HEK293 (cell line): ENCODE data around the gene PON1.

Source experiments
- CTCF ChIA-PET: fragments of 350-600 bp; formaldehyde crosslinking; extraction: SDS; loops from one replicate; lab custom pipeline; 2021; ENCODE audit warnings: antibody characterized with exemption; lab: Yijun Ruan, JAX
- POLR2A ChIA-PET: fragments of 300-600 bp; formaldehyde crosslinking; extraction: SDS; loops from one replicate; lab custom pipeline; 2020; ENCODE audit warnings: antibody characterized with exemption, inconsistent platforms; lab: Yijun Ruan, JAX
- H3K27ac ChIP-seq: fragments of 200-500 bp; sonication (Bioruptor generic); 2 replicates; pipeline ENCODE4 v1.5.1; 2014; ENCODE audit warnings: low read depth, low read length, control low read depth, inconsistent platforms; ENCODE audit errors: extremely low read depth
- H3K36me3 ChIP-seq, 2 experiments: fragments of 200-500 bp in 1 of 2; sonication (Bioruptor generic) in 1 of 2; 1 replicate in 1 of 2; 2 replicates in 1 of 2; pipeline ENCODE4 v1.5.1; 2014 to 2017; ENCODE audit warnings: inconsistent platforms in 2 of 2, low read length in 2 of 2; ENCODE audit not compliant: control insufficient read depth in 2 of 2, insufficient read depth in 1 of 2
- H3K4me1 ChIP-seq: fragments of 200-500 bp; sonication (Bioruptor generic); 2 replicates; pipeline ENCODE4 v1.5.1; 2014; ENCODE audit warnings: mild to moderate bottlenecking, low read length, inconsistent platforms; ENCODE audit not compliant: control insufficient read depth, insufficient read depth
- H3K4me3 ChIP-seq: 2 replicates; pipeline ENCODE4 v1.5.1; 2011; ENCODE audit warnings: low read depth, mild to moderate bottlenecking, control low read depth, low read length, moderate library complexity
- H3K9me3 ChIP-seq: fragments of 200-500 bp; sonication (Bioruptor generic); 2 replicates; pipeline ENCODE4 v1.5.1; 2014; ENCODE audit warnings: low read depth, low read length, inconsistent platforms; ENCODE audit not compliant: control insufficient read depth, insufficient read depth
- ATF2 ChIP-seq: fragments of 450-650 bp; formaldehyde crosslinking; IDR thresholded peaks from 2 replicates; pipeline ENCODE4 v1.5.1; 2016; ENCODE audit warnings: missing biosample characterization, missing genetic modification characterization, low read depth
- KLF7 ChIP-seq: fragments of 450-650 bp; formaldehyde crosslinking; IDR thresholded peaks from 2 replicates; pipeline ENCODE4 v1.5.1; 2016; ENCODE audit warnings: missing biosample characterization, missing genetic modification characterization, borderline replicate concordance
- REPIN1 ChIP-seq: fragments of 450-650 bp; formaldehyde crosslinking; IDR thresholded peaks from 2 replicates; pipeline ENCODE4 v1.5.1; 2017; ENCODE audit warnings: missing biosample characterization, missing genetic modification characterization, low read depth
- SP7 ChIP-seq: fragments of 450-650 bp; formaldehyde crosslinking; IDR thresholded peaks from 2 replicates; pipeline ENCODE4 v1.5.1; 2016; ENCODE audit warnings: missing biosample characterization, missing genetic modification characterization
- TRIM28 ChIP-seq: IDR thresholded peaks from 2 replicates; pipeline ENCODE4 v1.6.1; 2011; ENCODE audit warnings: low read length, control low read depth, borderline replicate concordance
- WT1 ChIP-seq: fragments of 450-650 bp; formaldehyde crosslinking; IDR thresholded peaks from 2 replicates; pipeline ENCODE4 v1.5.1; 2016; ENCODE audit warnings: missing biosample characterization, missing genetic modification characterization
- ZBTB8A ChIP-seq: fragments of 450-650 bp; formaldehyde crosslinking; IDR thresholded peaks from 2 replicates; pipeline ENCODE4 v1.5.1; 2016; ENCODE audit warnings: missing biosample characterization, missing genetic modification characterization
- ZNF148 ChIP-seq: fragments of 450-650 bp; formaldehyde crosslinking; IDR thresholded peaks from 2 replicates; pipeline ENCODE4 v1.5.0; 2017; ENCODE audit warnings: missing biosample characterization, missing genetic modification characterization, borderline replicate concordance
- ZNF157 ChIP-seq: fragments of 450-650 bp; formaldehyde crosslinking; IDR thresholded peaks from 2 replicates; pipeline ENCODE4 v1.5.1; 2016; ENCODE audit warnings: missing biosample characterization, missing genetic modification characterization
- ZNF169 ChIP-seq: fragments of 450-650 bp; formaldehyde crosslinking; IDR thresholded peaks from 2 replicates; pipeline ENCODE4 v1.5.1; 2016; ENCODE audit warnings: missing biosample characterization, missing genetic modification characterization
- ZNF18 ChIP-seq: fragments of 450-650 bp; formaldehyde crosslinking; IDR thresholded peaks from 2 replicates; pipeline ENCODE4 v1.5.1; 2016; ENCODE audit warnings: missing biosample characterization, missing genetic modification characterization
- ZNF23 ChIP-seq: fragments of 450-650 bp; formaldehyde crosslinking; IDR thresholded peaks from 2 replicates; pipeline ENCODE4 v1.5.1; 2016; ENCODE audit warnings: missing biosample characterization, missing genetic modification characterization, borderline replicate concordance
- ZNF280C ChIP-seq: fragments of 450-650 bp; formaldehyde crosslinking; IDR thresholded peaks from 2 replicates; pipeline ENCODE4 v1.5.1; 2016; ENCODE audit warnings: missing biosample characterization, missing genetic modification characterization
- ZNF335 ChIP-seq: fragments of 450-650 bp; formaldehyde crosslinking; conservative IDR thresholded peaks from 2 replicates; pipeline ENCODE4 v1.5.1; 2016; ENCODE audit warnings: missing biosample characterization, missing genetic modification characterization
- ZNF394 ChIP-seq: fragments of 450-650 bp; formaldehyde crosslinking; IDR thresholded peaks from 2 replicates; pipeline ENCODE4 v1.5.1; 2016; ENCODE audit warnings: missing biosample characterization, missing genetic modification characterization, mild to moderate bottlenecking, moderate library complexity, borderline replicate concordance
- ZNF558 ChIP-seq: fragments of 450-650 bp; formaldehyde crosslinking; IDR thresholded peaks from 2 replicates; pipeline ENCODE4 v1.5.1; 2016; ENCODE audit warnings: missing biosample characterization, missing genetic modification characterization
- ZNF785 ChIP-seq: fragments of 450-650 bp; formaldehyde crosslinking; IDR thresholded peaks from 2 replicates; pipeline ENCODE4 v1.5.1; 2016; ENCODE audit warnings: missing biosample characterization, missing genetic modification characterization
- ZNF843 ChIP-seq: fragments of 450-650 bp; formaldehyde crosslinking; IDR thresholded peaks from 2 replicates; pipeline ENCODE4 v1.5.1; 2016; ENCODE audit warnings: missing biosample characterization, missing genetic modification characterization

PON1 gene

GRCh38 chr7:95262875-95263274 is 61.5 kb downstream of the PON1 start (continued):
- TF ChIP-seq ZNF148 (no peak), KLF7 (no peak)

GRCh38 chr7:95261895-95262415 is 62.4 kb downstream of the PON1 start:
- CTCF ChIA-PET, result interaction anchor here (0.9 kb wide), 1 partner anchor 15 kb away, joined by 3 read pairs; no protein-coding TSS in a partner anchor
- H3K4me1 ChIP-seq, result no peaks in the 10 kb centered on the region
- no peak overlapping the region for H3K27ac ChIP-seq

GRCh38 chr7:95255691-95256090 is 68.6 kb downstream of the PON1 start:
- CTCF ChIA-PET, result interaction anchor here (1.5 kb wide), 1 partner anchor 9 kb away, joined by 3 read pairs; no protein-coding TSS in a partner anchor
- Histone ChIP-seq H3K27ac (no peak overlapping the region), H3K9me3 (no peaks in the 10 kb centered on the region), H3K4me1 (no peaks in the 10 kb centered on the region), H3K4me3 (no peak overlapping the region), H3K36me3 (no peaks in the 10 kb centered on the region)
- POLR2A ChIA-PET, result no interaction called here
- TF ChIP-seq ZNF335 (tag by site-specific recombination), result no peak
- no peak for TF ChIP-seq ZBTB8A (tag by site-specific recombination)
- no peak for TF ChIP-seq ZNF23
- no peak for TF ChIP-seq REPIN1 (tag by site-specific recombination)
- TF ChIP-seq ZNF394 (tag by site-specific recombination), result no peak
- TF ChIP-seq TRIM28, result no peak
- no peak for TF ChIP-seq ZNF280C (tag by site-specific recombination)
- no peak for TF ChIP-seq SP7 (tag by site-specific recombination)
- TF ChIP-seq ZNF785 (tag by site-specific recombination), result no peak
- TF ChIP-seq ZNF169 (tag by site-specific recombination), result no peak
- no peak for TF ChIP-seq WT1
- no peak for TF ChIP-seq ZNF843 (tag by site-specific recombination)

More at GRCh38 chr7:95261895-95262415, 62.4 kb downstream of the PON1 start:
- no peaks in the 10 kb centered on the region for H3K36me3 ChIP-seq
- no peak overlapping the region for H3K4me3 ChIP-seq
- TF ChIP-seq ZNF785 (tag by site-specific recombination) (no peak), ATF2 (peak; percentile 59; the same call in 1 of the 2 replicates), ZNF280C (tag by site-specific recombination) (no peak), ZNF18 (tag by site-specific recombination) (no peak), ZNF157 (tag by site-specific recombination) (no peak), ZNF558 (tag by site-specific recombination) (no peak)
- POLR2A ChIA-PET, result no interaction called here
- no peaks in the 10 kb centered on the region for H3K9me3 ChIP-seq
